HG03196 (cell line): ENCODE results near the gene MYO1D.

Experiments used
- ATAC-seq: cut with Tn5 transposase; IDR thresholded peaks from one replicate; pipeline ENCODE4 v1.9.1; 2021; ENCODE audit not compliant: unreplicated experiment

The MYO1D gene

DNA sequence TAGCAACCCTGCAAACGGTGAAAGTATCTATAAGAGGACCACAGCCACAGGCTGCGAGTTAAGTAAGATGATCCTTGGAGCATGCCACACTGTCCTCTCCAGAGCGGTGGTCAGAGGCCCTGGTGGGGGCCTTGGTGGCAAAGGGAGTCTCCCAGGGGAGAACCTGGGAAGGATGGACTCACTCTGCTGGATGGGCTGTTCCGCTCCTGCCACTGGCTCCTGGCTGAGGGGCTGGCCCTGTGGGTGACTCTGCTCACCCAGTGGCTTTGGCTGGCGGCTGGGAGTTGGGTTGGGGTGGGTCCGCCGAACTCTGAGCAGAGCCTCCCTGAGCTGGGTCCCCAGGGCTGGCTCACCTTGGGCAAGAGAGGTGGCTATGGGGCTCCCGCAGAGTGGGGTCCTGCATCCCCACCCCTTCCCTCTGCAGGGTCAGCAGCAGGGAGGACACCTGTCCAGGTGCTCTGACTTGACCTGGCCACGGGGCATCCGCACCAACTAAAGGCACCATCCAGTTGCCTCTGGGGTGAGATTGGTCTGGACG is 382.9 kb downstream of the MYO1D start:
- no peak for ATAC-seq

DNA sequence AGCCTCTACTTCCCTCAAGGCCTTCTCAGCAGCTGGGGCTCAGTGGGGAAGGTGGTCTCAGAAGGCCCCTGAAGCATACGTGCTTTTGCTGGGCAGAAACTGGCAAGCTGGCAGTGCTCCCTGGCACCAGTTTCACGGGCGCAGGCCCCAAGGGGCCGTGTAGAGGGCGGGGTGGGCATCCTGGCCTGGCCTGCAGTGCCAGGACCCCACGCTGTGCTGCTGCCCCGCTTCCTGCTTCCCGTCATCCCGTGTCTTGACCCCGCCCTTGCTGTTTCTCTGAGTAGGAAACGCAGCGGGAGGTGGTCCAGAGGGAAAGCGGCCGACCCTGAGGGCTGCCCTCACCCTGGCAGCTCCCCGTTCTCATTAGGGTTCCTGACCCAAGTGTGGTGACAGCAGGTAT is 383.4 kb downstream of the MYO1D start:
- no peak for ATAC-seq

DNA sequence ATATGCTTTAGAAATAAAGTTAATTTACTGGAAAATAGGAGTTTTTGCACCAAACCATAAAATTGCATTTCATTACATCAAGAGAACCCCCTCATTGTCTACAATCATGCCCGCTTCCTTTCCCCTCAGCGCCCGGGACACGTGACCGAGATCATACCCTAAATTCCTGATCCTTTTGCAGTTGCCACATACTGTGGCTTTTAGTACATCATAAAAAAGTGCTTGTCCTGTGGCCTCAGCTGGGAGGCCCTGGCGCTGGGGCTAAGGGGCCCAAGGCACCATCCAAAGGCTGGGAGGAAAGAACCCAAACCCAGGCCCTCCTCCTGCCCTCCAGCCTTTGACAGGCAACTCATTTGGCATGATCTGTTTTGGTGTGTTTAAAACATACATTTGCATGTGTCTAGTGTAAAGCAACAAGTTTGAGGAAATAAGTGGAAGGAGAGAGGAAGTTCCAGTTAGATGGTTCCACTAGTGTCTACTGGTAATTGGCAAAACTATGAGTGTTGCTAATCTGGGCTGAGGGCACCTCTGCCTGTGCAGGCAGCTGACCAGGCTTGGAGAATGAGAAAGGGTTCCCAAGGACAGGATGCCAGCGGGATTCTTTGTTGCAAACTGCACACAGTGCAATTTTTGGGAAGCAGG is 384.2 kb downstream of the MYO1D start:
- no peak for ATAC-seq

GRCh38 chr17:32492264-32492589 is 384.7 kb downstream of the MYO1D start:
- no peak for ATAC-seq

- no peak for ATAC-seq
Measured at GRCh38 chr17:32491371-32492263, 385.3 kb downstream of the MYO1D start.

- no peak for ATAC-seq
Measured at GRCh38 chr17:32490101-32490482, 386.8 kb downstream of the MYO1D start.

DNA sequence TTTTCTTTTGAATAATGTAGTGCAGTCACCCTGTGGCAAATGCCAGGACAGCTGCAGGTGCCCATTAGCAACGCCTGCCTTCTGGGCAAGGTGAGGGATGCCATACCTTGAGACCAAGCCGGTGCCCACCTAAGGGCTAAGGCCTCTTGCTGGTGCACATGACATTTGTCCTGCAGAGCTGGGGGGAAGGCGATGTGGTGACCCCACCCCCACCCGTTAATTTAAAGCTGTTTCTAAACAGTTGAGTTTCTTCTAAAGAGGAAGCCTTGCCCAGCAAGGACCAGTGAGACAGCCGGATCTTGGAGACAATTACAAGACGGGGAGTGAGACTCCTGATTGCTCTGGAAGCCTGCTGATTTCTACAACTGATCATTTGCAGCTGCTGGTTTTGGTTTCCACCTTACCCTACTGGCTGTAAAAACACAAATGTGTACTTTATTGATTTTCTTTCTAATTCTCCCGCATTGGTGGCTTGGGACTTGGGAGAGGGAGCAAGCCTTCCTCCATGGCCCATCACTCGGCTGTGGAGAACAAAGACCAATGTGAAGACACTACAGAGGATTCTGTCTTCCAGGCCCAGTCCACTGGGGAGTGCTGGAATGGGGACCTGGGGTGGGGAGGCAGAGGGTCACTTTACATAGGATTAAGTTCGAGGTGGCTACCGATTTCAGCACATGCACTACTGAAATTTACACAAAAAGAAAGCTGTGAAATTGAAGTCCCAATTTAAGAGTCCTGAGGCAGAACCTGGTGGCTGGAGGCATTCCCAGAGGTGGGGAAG is 387.4 kb downstream of the MYO1D start:
- no peak for ATAC-seq

DNA sequence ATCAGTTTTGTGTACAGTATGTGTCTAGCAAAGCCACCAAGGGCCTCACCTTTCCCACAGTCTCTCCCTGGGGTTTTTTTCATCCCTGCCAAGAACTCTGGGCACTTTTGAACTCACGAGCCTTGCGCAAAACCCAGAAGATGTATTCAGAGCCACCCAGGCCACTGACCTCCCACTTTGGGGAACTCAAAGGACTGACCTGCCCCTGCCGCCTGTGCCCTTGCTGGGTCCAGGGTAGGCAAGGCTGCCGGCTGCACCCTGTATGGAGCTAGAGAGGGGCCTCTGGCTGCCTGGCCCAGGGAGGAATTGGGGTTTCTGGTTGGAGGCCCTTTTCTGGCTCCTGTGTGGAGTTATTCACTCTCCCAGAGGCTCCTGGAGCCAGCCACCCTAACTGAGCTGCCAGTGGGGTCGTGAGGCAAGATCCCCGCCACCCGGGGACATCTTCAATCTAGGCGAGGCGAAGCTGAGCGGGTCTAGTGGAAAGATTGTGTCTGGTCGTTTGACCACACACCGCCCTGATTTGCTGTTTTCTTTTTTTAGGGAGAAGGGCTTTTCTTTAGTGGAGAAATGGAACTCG is 388.2 kb downstream of the MYO1D start:
- ATAC-seq: no peak

GRCh38 chr17:32488177-32488542 is 388.8 kb downstream of the MYO1D start:
- no peak for ATAC-seq

- ATAC-seq: no peak
Measured at GRCh38 chr17:32487473-32488176, 389.3 kb downstream of the MYO1D start.

DNA sequence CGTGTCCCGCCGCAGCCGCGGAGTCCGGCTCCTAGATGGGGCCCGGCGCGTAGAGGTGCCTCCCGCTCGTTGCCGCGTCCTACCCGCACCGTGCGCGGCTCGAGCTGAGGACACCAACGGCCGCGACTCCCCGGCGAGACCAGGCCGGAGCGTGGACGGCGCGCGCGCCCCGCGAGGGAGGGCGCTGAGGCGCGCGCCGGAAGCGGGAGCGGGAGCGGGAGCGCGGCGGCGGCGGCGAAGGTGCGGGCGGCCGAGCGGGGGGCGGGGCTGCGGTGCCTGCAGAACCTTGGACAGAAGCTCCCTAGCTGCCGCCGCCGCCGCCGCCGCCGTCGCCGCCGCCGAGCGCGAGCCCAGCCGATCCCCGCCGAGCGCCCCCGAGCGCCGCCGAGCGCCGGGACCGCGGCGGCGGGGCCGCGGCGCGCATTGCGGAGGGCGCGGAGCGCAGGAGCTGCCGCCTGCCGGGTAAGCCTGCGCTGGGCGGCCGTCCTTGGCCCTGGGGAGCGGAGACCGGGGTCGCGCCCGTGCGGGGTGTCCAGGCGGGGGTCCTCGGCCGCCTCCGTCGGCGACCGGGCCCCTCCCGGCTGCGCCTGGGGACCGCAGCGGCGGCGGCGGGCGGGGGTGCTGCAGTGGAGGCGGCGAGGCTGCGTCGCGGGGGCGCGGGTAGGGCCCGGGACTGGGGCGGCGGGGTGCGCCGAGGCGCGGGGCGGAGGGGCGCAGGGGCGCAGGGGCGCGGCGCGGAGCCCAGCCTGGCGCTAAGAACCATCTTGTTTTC is 390.0 kb downstream of the MYO1D start, which contains the start of gene CDK5R1:
CDK5R1 (plus strand) TSS at position 293 of the 772 bp plus-strand sequence. CDS start 628 bp downstream, outside the sequence.
- ATAC-seq: peak; percentile 50

DNA sequence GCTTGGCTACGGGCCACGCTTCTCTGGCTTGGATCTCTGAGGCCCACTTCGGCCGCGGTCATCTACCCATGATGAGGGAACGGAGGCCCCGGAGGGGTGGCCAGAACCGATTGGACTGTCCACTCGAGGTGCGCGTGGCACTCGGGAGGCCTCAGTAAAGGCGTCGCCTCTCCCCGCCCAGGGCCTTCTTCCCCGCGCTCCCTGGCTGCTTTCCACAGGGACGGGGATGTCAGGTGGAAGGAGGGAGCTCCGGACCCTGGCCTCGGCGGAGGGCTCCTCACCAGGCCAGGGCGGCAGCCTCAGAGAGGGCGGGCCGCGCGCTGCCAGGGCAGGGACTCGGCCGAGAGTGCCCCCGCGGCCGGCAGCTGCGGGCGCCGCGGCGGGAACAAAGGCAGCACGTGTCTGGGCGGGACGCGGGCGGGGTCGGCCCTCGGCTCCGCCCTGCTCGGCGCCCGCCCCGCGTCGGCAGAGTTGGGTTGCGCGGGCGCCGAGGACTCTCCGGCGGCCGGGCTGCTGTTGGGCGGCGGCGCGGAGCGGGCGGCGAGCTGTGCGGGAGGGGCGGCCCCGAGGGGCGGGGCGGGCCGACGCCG is 390.7 kb downstream of the MYO1D start:
- ATAC-seq: peak; percentile 42

DNA sequence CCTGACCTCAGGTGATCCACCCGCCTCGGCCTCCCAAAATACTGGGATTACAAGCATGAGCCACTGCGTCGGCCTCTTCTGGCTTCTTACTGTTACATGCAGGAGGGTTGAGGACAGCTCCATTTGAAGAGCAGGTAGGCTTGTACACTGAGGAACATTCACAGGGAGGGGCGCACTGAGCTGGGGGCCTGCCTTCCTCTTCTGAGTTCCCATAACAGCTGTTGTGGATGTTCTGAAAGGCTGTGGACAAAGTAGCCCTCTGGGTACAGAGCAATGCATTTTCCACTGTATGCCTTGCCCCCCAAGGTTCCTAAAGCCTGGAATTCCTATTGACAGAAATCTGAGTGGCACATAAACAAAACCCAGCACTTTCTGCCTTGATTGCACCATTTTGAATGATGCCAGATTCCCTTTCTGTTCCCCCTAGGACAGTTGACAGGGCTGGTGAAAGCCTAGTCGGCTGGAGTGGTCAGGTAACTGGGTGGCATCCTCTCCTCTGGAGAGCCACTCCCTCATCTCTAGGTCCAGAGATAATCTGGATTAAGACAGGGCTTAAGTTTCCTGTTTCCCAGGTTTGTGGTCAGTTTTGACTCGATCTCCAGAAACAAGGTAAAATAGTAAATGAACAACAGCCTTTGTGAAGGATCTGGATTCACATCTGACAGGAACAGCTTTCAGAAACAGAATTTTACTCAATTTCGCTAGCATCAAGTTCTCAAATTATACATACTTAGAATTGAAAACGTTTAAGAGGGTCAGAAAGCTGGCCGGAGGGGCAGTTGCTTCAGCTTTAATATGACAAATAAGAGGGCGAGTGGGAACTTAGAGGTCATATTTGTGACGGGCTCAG is 391.4 kb downstream of the MYO1D start:
- no peak for ATAC-seq

DNA sequence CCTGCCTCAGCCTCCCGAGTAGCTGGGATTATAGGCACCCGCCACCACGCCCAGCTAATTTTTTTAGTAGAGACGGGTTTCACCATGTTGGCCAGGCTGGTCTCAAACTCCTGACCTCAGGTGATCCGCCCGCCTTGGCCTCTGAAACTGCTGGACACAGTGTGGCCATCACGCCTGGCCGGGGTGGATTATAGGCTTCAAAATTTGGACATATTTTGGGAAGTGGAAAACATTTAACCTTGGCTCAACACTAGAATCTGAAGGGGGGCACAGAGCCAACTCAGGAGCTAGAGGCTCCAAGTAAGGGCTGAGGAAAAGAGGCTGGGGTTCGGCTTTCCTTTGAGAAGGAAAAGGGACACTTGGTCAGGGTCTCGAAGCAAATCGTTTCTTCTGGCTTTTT is 392.3 kb downstream of the MYO1D start:
- no peak for ATAC-seq

- ATAC-seq: no peak
Measured at GRCh38 chr17:32484041-32484461, 392.9 kb downstream of the MYO1D start.

GRCh38 chr17:32483451-32484019 is 393.4 kb downstream of the MYO1D start:
- no peak for ATAC-seq

DNA sequence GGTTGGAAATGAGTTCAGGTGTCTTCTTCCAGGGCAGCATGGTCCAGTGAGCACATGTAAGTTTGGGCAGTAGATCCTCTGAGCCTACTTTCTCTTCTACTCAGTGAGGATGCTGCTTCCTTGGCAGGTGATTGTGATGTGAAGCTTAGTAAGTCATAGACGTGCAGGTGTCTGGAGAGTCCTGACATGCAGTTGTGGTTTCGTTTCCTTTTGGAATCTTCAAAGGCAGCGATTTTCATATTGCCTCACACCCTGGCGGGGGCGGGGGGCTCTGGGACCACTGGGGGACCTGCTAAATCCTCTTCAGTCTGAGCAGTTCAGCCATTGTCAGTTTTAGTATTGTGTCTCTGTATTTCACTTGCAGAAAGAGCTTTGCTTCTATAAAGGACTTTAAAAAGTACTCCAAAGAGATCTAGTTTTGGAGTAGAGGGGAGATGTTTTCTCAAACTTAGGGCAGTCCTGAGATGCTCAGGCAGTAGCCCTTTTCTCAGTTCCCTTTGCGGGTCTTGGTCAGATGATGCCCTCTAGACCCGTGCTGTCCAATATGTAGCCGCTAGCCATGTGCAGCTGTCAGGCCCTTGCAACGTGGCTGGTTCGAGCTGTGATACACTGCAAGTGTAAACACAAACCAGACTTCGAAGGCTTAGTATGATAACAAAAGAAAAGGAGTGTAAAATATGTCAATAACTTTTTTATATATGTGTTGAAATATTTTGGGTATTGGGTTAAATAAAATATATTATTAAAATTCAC is 394.2 kb downstream of the MYO1D start:
- ATAC-seq: no peak
